Germinal center (tissue), 1 donor: Measurements from ENCODE around the gene ADAMTSL3.

Experiments
- DNase-seq: peaks from one replicate; pipeline ENCODE4 v3.0.0; 2012; ENCODE audit warnings: mixed read lengths, low spot score

ADAMTSL3 gene

GRCh38 chr15:83653639-83654378, at the start of gene ADAMTSL3:
Gene ADAMTSL3 (plus strand): TSS chr15:83654123. CDS start chr15:83655762, 1,639 bp downstream.
- no peak for DNase-seq

GRCh38 chr15:83604549-83604948, 49.4 kb upstream of the ADAMTSL3 start:
- no peak for DNase-seq

- no peak for DNase-seq
Measured at GRCh38 chr15:83605111-83605945, 48.6 kb upstream of the ADAMTSL3 start.

GRCh38 chr15:83610132-83610531, 43.8 kb upstream of the ADAMTSL3 start:
- DNase-seq: no peak

- no peak for DNase-seq
Measured at GRCh38 chr15:83610901-83611685, 42.8 kb upstream of the ADAMTSL3 start.

- no peak for DNase-seq
Measured at GRCh38 chr15:83612226-83612625, 41.7 kb upstream of the ADAMTSL3 start.

GRCh38 chr15:83612898-83613635, 40.9 kb upstream of the ADAMTSL3 start:
- no peak for DNase-seq

GRCh38 chr15:83613714-83614113, 40.2 kb upstream of the ADAMTSL3 start:
- DNase-seq: no peak

GRCh38 chr15:83616840-83617239, 37.1 kb upstream of the ADAMTSL3 start:
- no peak for DNase-seq

GRCh38 chr15:83626171-83626802, 27.6 kb upstream of the ADAMTSL3 start:
- DNase-seq: no peak

GRCh38 chr15:83631534-83631933, 22.4 kb upstream of the ADAMTSL3 start:
- no peak for DNase-seq

- no peak for DNase-seq
Measured at GRCh38 chr15:83643201-83643600, 10.7 kb upstream of the ADAMTSL3 start.

- DNase-seq: no peak
Measured at GRCh38 chr15:83644439-83644838, 9.5 kb upstream of the ADAMTSL3 start.

GRCh38 chr15:83650831-83651230, 3.1 kb upstream of the ADAMTSL3 start:
- no peak for DNase-seq

GRCh38 chr15:83651541-83651940, 2.4 kb upstream of the ADAMTSL3 start:
- DNase-seq: no peak

GRCh38 chr15:83652626-83653204, 1.2 kb upstream of the ADAMTSL3 start:
- no peak for DNase-seq

GRCh38 chr15:83653288-83653638, 660 bp upstream of the ADAMTSL3 start:
- no peak for DNase-seq

GRCh38 chr15:83654379-83655236, 685 bp downstream of the ADAMTSL3 start:
- DNase-seq: no peak

- DNase-seq: no peak
Measured at GRCh38 chr15:83655237-83655616, 1.3 kb downstream of the ADAMTSL3 start.

GRCh38 chr15:83656192-83656591, 2.3 kb downstream of the ADAMTSL3 start:
- DNase-seq: no peak
